HL-60 (cell line): ENCODE results near the gene PUS7.

Experiments used
- POLR2AphosphoS5 ChIP-seq: IDR thresholded peaks from 2 replicates; pipeline ENCODE4 v1.6.1; 2012; ENCODE audit warnings: low read depth
- TF ChIP-seq, protein P1 (sequence below): IDR thresholded peaks from one replicate; pipeline ENCODE4 v1.5.1; 2011; ENCODE audit warnings: low read length, control low read depth, inconsistent platforms; ENCODE audit not compliant: insufficient read depth

DNA sequence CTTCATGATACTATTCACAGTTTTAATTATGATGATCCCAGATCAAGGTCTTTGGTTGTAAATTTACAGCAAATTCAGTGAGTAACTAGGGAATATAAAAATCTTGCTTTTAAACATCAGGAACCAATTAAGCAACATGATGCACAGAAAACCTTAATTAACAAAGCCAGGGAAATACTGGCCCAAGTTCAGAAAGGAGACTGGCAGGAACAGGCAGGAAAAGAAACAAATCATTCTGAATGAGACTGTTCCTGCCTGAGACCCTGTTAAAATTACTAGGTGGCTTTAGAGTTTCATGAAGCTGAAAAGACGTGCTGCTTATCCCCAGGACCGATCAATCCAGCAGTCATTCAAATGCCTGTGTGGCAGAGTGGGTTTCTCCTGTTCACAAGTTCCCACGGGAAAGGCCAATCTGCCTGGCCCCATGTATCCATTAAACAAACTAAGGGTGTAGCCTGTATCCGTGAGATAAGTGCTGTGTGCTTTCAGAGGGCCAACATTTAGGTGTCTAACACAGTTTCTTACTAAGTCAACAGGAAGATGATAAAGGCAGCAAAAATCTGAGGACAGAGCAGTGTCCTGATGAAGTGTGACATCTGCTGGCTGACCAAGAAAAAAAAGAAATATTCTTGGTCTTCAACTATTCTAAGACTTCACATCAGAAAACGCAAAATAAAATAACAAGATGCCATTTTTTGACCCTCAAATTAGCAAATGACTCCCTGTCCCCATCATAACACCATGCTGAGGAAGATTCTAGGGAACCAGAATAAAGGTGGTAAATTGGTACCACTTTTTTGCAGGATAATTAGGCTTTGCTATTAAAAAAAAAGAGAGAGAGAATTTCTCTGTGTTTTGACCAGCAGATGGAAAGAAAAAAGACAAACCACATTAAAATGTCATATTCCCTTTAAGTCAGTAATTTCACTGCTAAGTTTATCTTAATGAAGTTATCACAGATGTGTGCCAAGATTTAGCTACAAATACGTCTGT is 34.2 kb downstream of the PUS7 start:
- TF ChIP-seq POLR2AphosphoS5, result no peak
- TF ChIP-seq, protein P1, sequence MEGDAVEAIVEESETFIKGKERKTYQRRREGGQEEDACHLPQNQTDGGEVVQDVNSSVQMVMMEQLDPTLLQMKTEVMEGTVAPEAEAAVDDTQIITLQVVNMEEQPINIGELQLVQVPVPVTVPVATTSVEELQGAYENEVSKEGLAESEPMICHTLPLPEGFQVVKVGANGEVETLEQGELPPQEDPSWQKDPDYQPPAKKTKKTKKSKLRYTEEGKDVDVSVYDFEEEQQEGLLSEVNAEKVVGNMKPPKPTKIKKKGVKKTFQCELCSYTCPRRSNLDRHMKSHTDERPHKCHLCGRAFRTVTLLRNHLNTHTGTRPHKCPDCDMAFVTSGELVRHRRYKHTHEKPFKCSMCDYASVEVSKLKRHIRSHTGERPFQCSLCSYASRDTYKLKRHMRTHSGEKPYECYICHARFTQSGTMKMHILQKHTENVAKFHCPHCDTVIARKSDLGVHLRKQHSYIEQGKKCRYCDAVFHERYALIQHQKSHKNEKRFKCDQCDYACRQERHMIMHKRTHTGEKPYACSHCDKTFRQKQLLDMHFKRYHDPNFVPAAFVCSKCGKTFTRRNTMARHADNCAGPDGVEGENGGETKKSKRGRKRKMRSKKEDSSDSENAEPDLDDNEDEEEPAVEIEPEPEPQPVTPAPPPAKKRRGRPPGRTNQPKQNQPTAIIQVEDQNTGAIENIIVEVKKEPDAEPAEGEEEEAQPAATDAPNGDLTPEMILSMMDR, result no peak
